OCI-LY1 (cell line): ENCODE data around the gene MECP2.

Experiments
- EZH2 ChIP-seq: fragments of 200-600 bp; sonication (generic), shearing (Covaris generic); IDR thresholded peaks from 2 replicates; pipeline ENCODE4 v1.8.0; 2017; ENCODE audit warnings: borderline replicate concordance, mixed run types, mild to moderate bottlenecking, antibody characterized with exemption, low read length, moderate library complexity, mixed read lengths
- TF ChIP-seq, protein P1 (sequence below): fragments of 200-600 bp; sonication (generic), shearing (Covaris generic); IDR thresholded peaks from 2 replicates; pipeline ENCODE4 v1.5.1; 2017; ENCODE audit warnings: mild to moderate bottlenecking, antibody characterized with exemption, low read length, moderate library complexity, mixed read lengths

DNA sequence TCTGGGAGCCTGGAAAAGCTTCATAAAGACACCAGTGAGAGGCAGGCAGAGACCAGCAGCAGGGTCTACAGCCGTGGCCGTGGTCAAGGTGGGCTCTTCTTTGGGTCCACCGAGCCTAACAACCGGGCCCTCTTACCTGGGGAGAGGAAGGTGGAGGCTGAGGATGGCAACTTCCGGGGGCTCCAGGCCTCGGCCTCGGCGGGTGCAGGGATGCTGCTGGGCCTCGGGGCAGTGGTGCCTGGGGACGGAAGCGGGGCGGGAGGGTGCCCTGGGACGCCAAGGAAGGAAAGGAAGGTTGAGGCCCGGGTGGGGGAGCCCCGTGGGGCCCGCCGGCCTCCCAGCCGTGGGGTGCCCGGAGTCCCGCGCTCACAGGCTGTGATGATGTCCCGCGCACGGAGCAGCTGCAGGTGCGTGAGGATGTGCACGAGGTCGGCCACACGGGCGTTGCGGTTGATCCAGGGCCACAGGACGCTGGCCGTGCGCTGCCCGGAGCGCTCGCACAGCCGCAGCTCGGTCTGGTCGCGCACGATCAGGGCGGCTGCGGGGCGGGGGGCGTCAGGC lies 78.4 kb downstream of the MECP2 start:
- TF ChIP-seq, protein P1, sequence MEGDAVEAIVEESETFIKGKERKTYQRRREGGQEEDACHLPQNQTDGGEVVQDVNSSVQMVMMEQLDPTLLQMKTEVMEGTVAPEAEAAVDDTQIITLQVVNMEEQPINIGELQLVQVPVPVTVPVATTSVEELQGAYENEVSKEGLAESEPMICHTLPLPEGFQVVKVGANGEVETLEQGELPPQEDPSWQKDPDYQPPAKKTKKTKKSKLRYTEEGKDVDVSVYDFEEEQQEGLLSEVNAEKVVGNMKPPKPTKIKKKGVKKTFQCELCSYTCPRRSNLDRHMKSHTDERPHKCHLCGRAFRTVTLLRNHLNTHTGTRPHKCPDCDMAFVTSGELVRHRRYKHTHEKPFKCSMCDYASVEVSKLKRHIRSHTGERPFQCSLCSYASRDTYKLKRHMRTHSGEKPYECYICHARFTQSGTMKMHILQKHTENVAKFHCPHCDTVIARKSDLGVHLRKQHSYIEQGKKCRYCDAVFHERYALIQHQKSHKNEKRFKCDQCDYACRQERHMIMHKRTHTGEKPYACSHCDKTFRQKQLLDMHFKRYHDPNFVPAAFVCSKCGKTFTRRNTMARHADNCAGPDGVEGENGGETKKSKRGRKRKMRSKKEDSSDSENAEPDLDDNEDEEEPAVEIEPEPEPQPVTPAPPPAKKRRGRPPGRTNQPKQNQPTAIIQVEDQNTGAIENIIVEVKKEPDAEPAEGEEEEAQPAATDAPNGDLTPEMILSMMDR, result no peak
- TF ChIP-seq EZH2, result no peak
